WTC11 (cell line): ENCODE data around the gene PXN.
"Not testable (repeated sequence)": the region's sequence is repeated elsewhere in the genome, so short reads cannot be mapped to it uniquely, and the experiment has no call there.

Experiments used
- ATF1 ChIP-seq: sonication (generic); formaldehyde crosslinking; IDR thresholded peaks from 2 replicates; pipeline ENCODE4 v1.8.1; 2023; ENCODE audit warnings: mild to moderate bottlenecking, moderate library complexity, missing genetic modification reagents
- CBFB ChIP-seq: sonication (generic); formaldehyde crosslinking; IDR thresholded peaks from 2 replicates; pipeline ENCODE4 v1.8.1; 2022; ENCODE audit warnings: mild to moderate bottlenecking, low read depth, missing genetic modification reagents
- CREB1 ChIP-seq: sonication (generic); formaldehyde crosslinking; IDR thresholded peaks from 2 replicates; pipeline ENCODE4 v1.8.0; 2023; ENCODE audit warnings: mild to moderate bottlenecking, missing genetic modification reagents
- ESRRA ChIP-seq: sonication (generic); formaldehyde crosslinking; IDR thresholded peaks from 2 replicates; pipeline ENCODE4 v1.8.1; 2022; ENCODE audit warnings: mild to moderate bottlenecking, missing genetic modification reagents, borderline replicate concordance
- FOXP4 ChIP-seq: sonication (generic); formaldehyde crosslinking; IDR thresholded peaks from 2 replicates; pipeline ENCODE4 v1.8.0; 2022; ENCODE audit warnings: mild to moderate bottlenecking, missing genetic modification reagents
- JUN ChIP-seq: sonication (generic); formaldehyde crosslinking; IDR thresholded peaks from 2 replicates; pipeline ENCODE4 v1.8.0; 2023; ENCODE audit warnings: mild to moderate bottlenecking, missing genetic modification reagents
- MAX ChIP-seq: sonication (generic); formaldehyde crosslinking; IDR thresholded peaks from 2 replicates; pipeline ENCODE4 v1.8.0; 2022; ENCODE audit warnings: mild to moderate bottlenecking, missing genetic modification reagents
- NFE2L1 ChIP-seq: sonication (generic); formaldehyde crosslinking; IDR thresholded peaks from 2 replicates; pipeline ENCODE4 v1.8.1; 2023; ENCODE audit warnings: missing genetic modification reagents
- NR3C1 ChIP-seq: sonication (generic); formaldehyde crosslinking; conservative IDR thresholded peaks from 2 replicates; pipeline ENCODE4 v1.8.1; 2023; ENCODE audit warnings: low read depth, mild to moderate bottlenecking, missing genetic modification reagents
- RELA ChIP-seq: sonication (generic); formaldehyde crosslinking; IDR thresholded peaks from 2 replicates; pipeline ENCODE4 v1.8.1; 2022; ENCODE audit warnings: missing genetic modification reagents, mild to moderate bottlenecking, borderline replicate concordance
- SP1 ChIP-seq: sonication (generic); formaldehyde crosslinking; conservative IDR thresholded peaks from 2 replicates; pipeline ENCODE4 v1.8.1; 2022; ENCODE audit warnings: missing genetic modification reagents
- TEAD1 ChIP-seq: sonication (generic); formaldehyde crosslinking; IDR thresholded peaks from 2 replicates; pipeline ENCODE4 v1.8.0; 2022; ENCODE audit warnings: mild to moderate bottlenecking, missing genetic modification reagents
- TEAD4 ChIP-seq: sonication (generic); formaldehyde crosslinking; IDR thresholded peaks from 2 replicates; pipeline ENCODE4 v1.8.0; 2022; ENCODE audit warnings: mild to moderate bottlenecking, missing genetic modification reagents
- TF ChIP-seq, protein P1 (sequence below): fragments of 200-600 bp; IDR thresholded peaks from 2 replicates; pipeline ENCODE4 v1.8.0; 2022; ENCODE audit warnings: antibody characterized with exemption

DNA sequence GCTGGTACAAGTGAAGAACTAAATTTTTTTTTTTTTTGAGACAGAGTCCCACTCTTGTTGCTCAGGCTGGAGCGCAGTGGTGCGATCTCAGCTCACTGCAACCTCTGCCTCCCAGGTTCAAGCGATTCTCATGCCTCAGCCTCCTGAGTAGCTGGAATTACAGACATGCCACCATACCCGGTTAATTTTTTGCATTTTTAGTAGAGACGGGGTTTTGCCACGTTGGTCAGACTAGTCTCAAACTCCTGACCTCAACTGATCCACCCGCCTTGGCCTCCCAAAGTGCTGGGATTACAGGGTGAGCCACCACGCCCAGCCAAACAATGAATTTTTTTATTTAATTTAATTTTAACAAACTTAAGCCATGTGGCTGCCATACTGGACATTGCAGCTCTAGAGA, 72.2 kb downstream of the PXN start:
- TF ChIP-seq, protein P1, sequence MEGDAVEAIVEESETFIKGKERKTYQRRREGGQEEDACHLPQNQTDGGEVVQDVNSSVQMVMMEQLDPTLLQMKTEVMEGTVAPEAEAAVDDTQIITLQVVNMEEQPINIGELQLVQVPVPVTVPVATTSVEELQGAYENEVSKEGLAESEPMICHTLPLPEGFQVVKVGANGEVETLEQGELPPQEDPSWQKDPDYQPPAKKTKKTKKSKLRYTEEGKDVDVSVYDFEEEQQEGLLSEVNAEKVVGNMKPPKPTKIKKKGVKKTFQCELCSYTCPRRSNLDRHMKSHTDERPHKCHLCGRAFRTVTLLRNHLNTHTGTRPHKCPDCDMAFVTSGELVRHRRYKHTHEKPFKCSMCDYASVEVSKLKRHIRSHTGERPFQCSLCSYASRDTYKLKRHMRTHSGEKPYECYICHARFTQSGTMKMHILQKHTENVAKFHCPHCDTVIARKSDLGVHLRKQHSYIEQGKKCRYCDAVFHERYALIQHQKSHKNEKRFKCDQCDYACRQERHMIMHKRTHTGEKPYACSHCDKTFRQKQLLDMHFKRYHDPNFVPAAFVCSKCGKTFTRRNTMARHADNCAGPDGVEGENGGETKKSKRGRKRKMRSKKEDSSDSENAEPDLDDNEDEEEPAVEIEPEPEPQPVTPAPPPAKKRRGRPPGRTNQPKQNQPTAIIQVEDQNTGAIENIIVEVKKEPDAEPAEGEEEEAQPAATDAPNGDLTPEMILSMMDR, result not testable (repeated sequence)
- not testable (repeated sequence) for TF ChIP-seq RELA; FOXP4 (CRISPR knock-in tag); NFE2L1 (CRISPR knock-in tag); ATF1 (CRISPR knock-in tag); CREB1 (CRISPR knock-in tag); CBFB (CRISPR knock-in tag); ESRRA (CRISPR knock-in tag); TEAD1; TEAD4; JUN (CRISPR knock-in tag); MAX (CRISPR knock-in tag); NR3C1 (CRISPR knock-in tag); SP1 (CRISPR knock-in tag)
